GM23338 (cell line): ENCODE measurements around the gene AGFG1. TPM values are rescaled to one million over a fixed set of nuclear protein-coding genes. Genes with fewer than 3 reads are reported as not detected.

Experiments used
- ATAC-seq: fragments of 200-7000 bp; cut with Tn5 transposase; 3 replicates; pipeline ENCODE4 v1.9.1; 2020
- DNase-seq: peaks from one replicate; pipeline ENCODE4 v3.0.0-alpha.2; 2015; ENCODE audit warnings: low spot score
- H2AFZ ChIP-seq: fragments of 200-600 bp; sonication (generic); 2 replicates; pipeline ENCODE4 v1.8.0; 2016; ENCODE audit warnings: antibody characterized with exemption, mild to moderate bottlenecking, moderate library complexity
- H3F3A ChIP-seq: fragments of 200-600 bp; sonication (generic); replicated peaks from 2 replicates; pipeline ENCODE4 v1.8.0; 2017; ENCODE audit warnings: antibody characterized with exemption, mixed run types, low read depth
- H3K27ac ChIP-seq: fragments of 200-600 bp; sonication (generic); 2 replicates; pipeline ENCODE4 v1.6.1; 2016; ENCODE audit warnings: low read depth
- H3K27me3 ChIP-seq: fragments of 200-600 bp; sonication (generic); 2 replicates; pipeline ENCODE4 v1.8.0; 2016; ENCODE audit warnings: mild to moderate bottlenecking, mixed run types, moderate library complexity; ENCODE audit not compliant: insufficient read depth
- H3K36me3 ChIP-seq: fragments of 200-600 bp; sonication (generic); 2 replicates; pipeline ENCODE4 v1.8.0; 2016; ENCODE audit warnings: mild to moderate bottlenecking; ENCODE audit not compliant: insufficient read depth
- H3K4me1 ChIP-seq: fragments of 200-600 bp; sonication (generic); 2 replicates; pipeline ENCODE4 v1.8.0; 2016; ENCODE audit warnings: mild to moderate bottlenecking, moderate library complexity; ENCODE audit not compliant: insufficient read depth
- H3K4me2 ChIP-seq: fragments of 200-600 bp; sonication (generic); 2 replicates; pipeline ENCODE4 v1.7.1; 2017; ENCODE audit warnings: mixed run types
- H3K4me3 ChIP-seq: fragments of 200-600 bp; sonication (generic); 2 replicates; pipeline ENCODE4 v1.6.1; 2016; ENCODE audit warnings: mixed run types
- H3K79me2 ChIP-seq: fragments of 200-600 bp; sonication (generic); replicated peaks from 2 replicates; pipeline ENCODE4 v1.8.0; 2017; ENCODE audit warnings: mild to moderate bottlenecking; ENCODE audit not compliant: insufficient read depth
- H3K9me2 ChIP-seq: fragments of 200-600 bp; sonication (generic); 2 replicates; pipeline ENCODE4 v1.8.0; 2017; ENCODE audit not compliant: insufficient read depth
- H4K20me1 ChIP-seq: fragments of 200-600 bp; sonication (generic); replicated peaks from 2 replicates; pipeline ENCODE4 v1.8.0; 2017; ENCODE audit warnings: mild to moderate bottlenecking; ENCODE audit not compliant: insufficient read depth
- H3K27ac Mint-ChIP-seq: 2 replicates; pipeline ENCODE4 v1.8.0; 2020; ENCODE audit warnings: inconsistent platforms, mild to moderate bottlenecking, moderate library complexity, mixed read lengths
- H3K27me3 Mint-ChIP-seq: 3 replicates; pipeline ENCODE4 v1.8.0; 2022; ENCODE audit warnings: low read depth, mild to moderate bottlenecking, moderate library complexity, mixed read lengths, inconsistent platforms; ENCODE audit not compliant: insufficient read depth, poor library complexity
- H3K36me3 Mint-ChIP-seq: 3 replicates; pipeline ENCODE4 v1.8.0; 2021; ENCODE audit warnings: low read depth, mild to moderate bottlenecking, inconsistent platforms, moderate library complexity, mixed read lengths
- H3K4me1 Mint-ChIP-seq: 3 replicates; pipeline ENCODE4 v1.8.0; 2020; ENCODE audit warnings: mild to moderate bottlenecking, inconsistent platforms, mixed read lengths
- H3K4me3 Mint-ChIP-seq: 3 replicates; pipeline ENCODE4 v1.8.0; 2021; ENCODE audit warnings: moderate library complexity, mild to moderate bottlenecking, inconsistent platforms, mixed read lengths
- H3K9me3 Mint-ChIP-seq: 3 replicates; pipeline ENCODE4 v1.8.0; 2020; ENCODE audit warnings: moderate library complexity, mild to moderate bottlenecking, inconsistent platforms, mixed read lengths
- CREB1 ChIP-seq: fragments of 250-450 bp; sonication (Bioruptor Pico); IDR thresholded peaks from 2 replicates; pipeline ENCODE4 v1.5.0; 2020; ENCODE audit warnings: low read depth, mild to moderate bottlenecking, moderate library complexity
- CTCF ChIP-seq, 2 experiments: fragments of 200-600 bp in 1 of 2; sonication (generic) in 1 of 2; conservative IDR thresholded peaks; 2 replicates each; pipeline versions ENCODE4 v1.5.1 to v1.6.1; 2016 to 2017; ENCODE audit warnings: antibody characterized with exemption in 2 of 2, low read depth in 2 of 2, mild to moderate bottlenecking in 2 of 2, moderate library complexity in 1 of 2
- ETS1 ChIP-seq: IDR thresholded peaks from 2 replicates; pipeline ENCODE4 v1.6.1; 2016; ENCODE audit warnings: antibody characterized with exemption
- EZH2 ChIP-seq: fragments of 200-600 bp; sonication (generic); IDR thresholded peaks from one replicate; pipeline ENCODE4 v1.8.0; 2017; ENCODE audit warnings: antibody characterized with exemption, mild to moderate bottlenecking, low read depth; ENCODE audit not compliant: unreplicated experiment
- EZH2phosphoT487 ChIP-seq: fragments of 200-600 bp; sonication (generic); IDR thresholded peaks from one replicate; pipeline ENCODE4 v1.8.1; 2018; ENCODE audit warnings: antibody characterized with exemption; ENCODE audit not compliant: unreplicated experiment
- JUNB ChIP-seq: IDR thresholded peaks from one replicate; pipeline ENCODE4 v1.6.1; 2016; ENCODE audit warnings: antibody characterized with exemption; ENCODE audit not compliant: unreplicated experiment
- NANOG ChIP-seq: IDR thresholded peaks from 2 replicates; pipeline ENCODE4 v1.6.1; 2016; ENCODE audit warnings: antibody characterized with exemption, borderline replicate concordance
- POLR2AphosphoS5 ChIP-seq: IDR thresholded peaks from 2 replicates; pipeline ENCODE4 v1.6.1; 2016; ENCODE audit warnings: antibody characterized with exemption, low read depth
- REST ChIP-seq: IDR thresholded peaks from one replicate; pipeline ENCODE4 v1.6.1; 2018; ENCODE audit warnings: antibody characterized with exemption; ENCODE audit not compliant: unreplicated experiment
- STAT1 ChIP-seq: IDR thresholded peaks from one replicate; pipeline ENCODE4 v1.6.1; 2016; ENCODE audit warnings: antibody characterized with exemption; ENCODE audit not compliant: unreplicated experiment
- ZNF331 ChIP-seq: fragments of 250-450 bp; sonication (Bioruptor Pico); IDR thresholded peaks from 2 replicates; pipeline ENCODE4 v1.5.0; 2020; ENCODE audit warnings: low read depth, mild to moderate bottlenecking, moderate library complexity
- polyA plus RNA-seq: library from polyadenylated mRNA; unstranded; fragments of >200 nt; fragmentation: Nextera tagmentation; extraction: Ambion mirVana; gene quantifications from 2 replicates; pipeline ENCODE4 v1.2.1, GENCODE V29; 2016
- total RNA-seq: library from RNA; depleted of rRNA; stranded (reverse); fragments of >200 nt; shearing (Covaris generic); gene quantifications from 2 replicates; pipeline ENCODE4 v1.2.3, GENCODE V29; 2014

The AGFG1 gene
- total and polyA plus RNA-seq, 2 experiments from 2014 or later: 14.5 to 113 TPM

GRCh38 chr2:227529871-227530270, 57.9 kb downstream of the AGFG1 start:
- Histone ChIP-seq H3K27ac (no peak overlapping the region), H4K20me1 (peaks cover 12% of the 10 kb centered on the region), H3K4me1 (no peaks in the 10 kb centered on the region), H3K4me3 (no peak overlapping the region), H3K4me2 (no peak overlapping the region), H3K36me3 (peaks cover 11% of the 10 kb centered on the region; the same call in 1 of the 2 replicates), H2AFZ (no peak overlapping the region), H3F3A (no peaks in the 10 kb centered on the region), H3K9me2 (no peaks in the 10 kb centered on the region), H3K27me3 (no peaks in the 10 kb centered on the region), H3K79me2 (peaks cover 33% of the 10 kb centered on the region)
- H3K4me1 Mint-ChIP-seq: no peaks in the 10 kb centered on the region; the same call in 2 of the 3 replicates
- ATAC-seq (no peak), DNase-seq (no peak)
- H3K9me3 Mint-ChIP-seq: no peaks in the 10 kb centered on the region
- peaks cover 2% of the 10 kb centered on the region for H3K27me3 Mint-ChIP-seq
- H3K4me3 Mint-ChIP-seq: no peak overlapping the region
- no peak for TF ChIP-seq CREB1 (CRISPR knock-in tag)
- TF ChIP-seq CTCF (conservative IDR thresholded peaks at IDR 0.05; ENCODE audit: low read depth in 2 of 2): no peak
- no peak for TF ChIP-seq NANOG
- TF ChIP-seq JUNB: no peak
- TF ChIP-seq REST: no peak
- H3K36me3 Mint-ChIP-seq: peaks cover 28% of the 10 kb centered on the region; the same call in 2 of the 3 replicates
- no peak overlapping the region for H3K27ac Mint-ChIP-seq

GRCh38 chr2:227534714-227535113, 62.8 kb downstream of the AGFG1 start:
- no peak overlapping the region for H3K27ac ChIP-seq
- peaks cover 60% of the 10 kb centered on the region for H3K36me3 Mint-ChIP-seq
- H3K4me1 ChIP-seq: no peaks in the 10 kb centered on the region
- no peaks in the 10 kb centered on the region for H3K9me2 ChIP-seq
- ATAC-seq (no peak), DNase-seq (no peak)
- no peaks in the 10 kb centered on the region for H3K27me3 ChIP-seq
- H3K27me3 Mint-ChIP-seq: no peaks in the 10 kb centered on the region
- H3K4me3 Mint-ChIP-seq: no peak overlapping the region
- no peak overlapping the region for H3K27ac Mint-ChIP-seq
- no peaks in the 10 kb centered on the region; the same call in 2 of the 3 replicates for H3K9me3 Mint-ChIP-seq
- no peak overlapping the region for H2AFZ ChIP-seq
- no peaks in the 10 kb centered on the region for H3F3A ChIP-seq
- H3K36me3 ChIP-seq: peaks cover 42% of the 10 kb centered on the region
- no peak overlapping the region for H3K4me3 ChIP-seq
- peaks cover 5% of the 10 kb centered on the region for H4K20me1 ChIP-seq
- H3K79me2 ChIP-seq: peaks cover 19% of the 10 kb centered on the region; the same call in 1 of the 2 replicates
- no peak overlapping the region for H3K4me2 ChIP-seq
- no peaks in the 10 kb centered on the region for H3K4me1 Mint-ChIP-seq
- TF ChIP-seq ZNF331 (CRISPR knock-in tag): no peak
- no peak for TF ChIP-seq CREB1 (CRISPR knock-in tag)
- no peak for TF ChIP-seq STAT1
- TF ChIP-seq NANOG: no peak
- TF ChIP-seq EZH2phosphoT487: no peak
- no peak for TF ChIP-seq EZH2
- TF ChIP-seq POLR2AphosphoS5: no peak
- TF ChIP-seq CTCF (conservative IDR thresholded peaks at IDR 0.05; ENCODE audit: low read depth in 2 of 2): no peak
- TF ChIP-seq ETS1: no peak
